HCT116 (cell line): ENCODE measurements around the gene PDSS2. TPM values are rescaled to one million over a fixed set of nuclear protein-coding genes. Genes with fewer than 3 reads are reported as not detected.

Experiments used
- ATAC-seq: fragments of 200-7000 bp; cut with Tn5 transposase; 2 replicates; pipeline ENCODE4 v1.9.1; 2020; ENCODE audit warnings: mild to moderate bottlenecking, moderate library complexity
- BruUV-seq: library from RNA; stranded (reverse); fragments of 400-500 nt; replicated peaks from 2 replicates; lab custom pipeline; 2021; lab: Mats Ljungman, UMichigan
- CTCF ChIA-PET: fragments of 300-600 bp; sonication (Branson Sonifier 250); formaldehyde crosslinking; loops from one replicate; lab custom pipeline; 2021; ENCODE audit warnings: antibody characterized with exemption; lab: Charles Lee
- POLR2A ChIA-PET: fragments of 300-600, 350-600 bp; sonication (Branson Sonifier 250); formaldehyde crosslinking; loops from one replicate; lab custom pipeline; 2021; ENCODE audit warnings: antibody characterized with exemption; lab: Charles Lee
- RAD21 ChIA-PET, 2 experiments: fragments of 300-600 bp; sonication (Branson Sonifier 250); formaldehyde crosslinking; loops; one replicate each; lab custom pipeline; 2023; ENCODE audit warnings: low total read pairs in 2 of 2; ENCODE audit not compliant: uncharacterized antibody in 2 of 2, unreplicated experiment in 2 of 2, low non-redundant PET in 1 of 2; lab: Charles Lee
- DNase-seq: peaks from one replicate; pipeline ENCODE4 v3.0.0-alpha.2; 2010; ENCODE audit warnings: low read depth, low spot score
- H2AFZ ChIP-seq: fragments of 200-600 bp; shearing (Covaris generic), sonication (generic); 2 replicates; pipeline ENCODE4 v1.6.1; 2017; ENCODE audit warnings: low read depth, mixed run types, mixed read lengths, antibody characterized with exemption, low read length; ENCODE audit not compliant: poor library complexity, severe bottlenecking
- H3K27ac ChIP-seq: 2 replicates; pipeline ENCODE4 v1.5.1; 2012; ENCODE audit warnings: low read depth, low read length
- H3K27me3 ChIP-seq: fragments of 200-600 bp; sonication (generic); 2 replicates; pipeline ENCODE4 v1.6.1; 2016; ENCODE audit warnings: mixed run types, low read length, mixed read lengths; ENCODE audit not compliant: insufficient read depth
- H3K36me3 ChIP-seq, 2 experiments: fragments of 200-500 bp in 1 of 2; fragments of 200-600 bp in 1 of 2; sonication (Bioruptor generic) in 1 of 2; sonication (generic) in 1 of 2; 2 replicates each; pipeline versions ENCODE4 v1.5.1 to v1.6.1; 2014 to 2016; ENCODE audit warnings: low read length in 2 of 2, inconsistent platforms in 1 of 2, mixed read lengths in 1 of 2, mixed run types in 1 of 2; ENCODE audit not compliant: insufficient read depth in 2 of 2, control insufficient read depth in 1 of 2
- H3K4me1 ChIP-seq, 2 experiments: fragments of 200-600 bp in 1 of 2; sonication (generic) in 1 of 2; 2 replicates each; pipeline versions ENCODE4 v1.5.1 to v1.6.1; 2012 to 2017; ENCODE audit warnings: low read length in 2 of 2, inconsistent platforms in 1 of 2, mild to moderate bottlenecking in 1 of 2, mixed read lengths in 1 of 2, mixed run types in 1 of 2, moderate library complexity in 1 of 2; ENCODE audit not compliant: insufficient read depth in 2 of 2, control insufficient read depth in 1 of 2
- H3K4me2 ChIP-seq: fragments of 200-600 bp; sonication (generic); 2 replicates; pipeline ENCODE4 v1.6.1; 2017; ENCODE audit warnings: mixed run types, low read length, mixed read lengths
- H3K4me3 ChIP-seq, 2 experiments: fragments of 200-600 bp in 1 of 2; sonication (generic) in 1 of 2; replicated peaks in 1 of 2; 2 replicates each; pipeline ENCODE4 v1.5.1; 2011 to 2016; ENCODE audit warnings: low read length in 2 of 2, control low read depth in 1 of 2, low read depth in 1 of 2, mild to moderate bottlenecking in 1 of 2, mixed read lengths in 1 of 2, mixed run types in 1 of 2
- H3K79me2 ChIP-seq: fragments of 200-600 bp; sonication (generic); 2 replicates; pipeline ENCODE4 v1.6.1; 2017; ENCODE audit warnings: mild to moderate bottlenecking, mixed run types, low read length, moderate library complexity, mixed read lengths; ENCODE audit not compliant: insufficient read depth
- H3K9ac ChIP-seq: fragments of 200-600 bp; sonication (generic); 2 replicates; pipeline ENCODE4 v1.6.1; 2016; ENCODE audit warnings: low read length, mixed read lengths
- H3K9me2 ChIP-seq: fragments of 200-600 bp; sonication (generic), shearing (Covaris generic); 2 replicates; pipeline ENCODE4 v1.6.1; 2017; ENCODE audit warnings: mixed run types, mild to moderate bottlenecking, moderate library complexity; ENCODE audit not compliant: insufficient read depth
- H3K9me3 ChIP-seq, 2 experiments: fragments of 200-500 bp in 1 of 2; fragments of 200-600 bp in 1 of 2; sonication (Bioruptor generic) in 1 of 2; sonication (generic) in 1 of 2; 2 replicates each; pipeline ENCODE4 v1.6.1; 2014 to 2017; ENCODE audit warnings: low read length in 2 of 2, mixed read lengths in 2 of 2, inconsistent platforms in 1 of 2, low read depth in 1 of 2, mild to moderate bottlenecking in 1 of 2, mixed run types in 1 of 2, moderate library complexity in 1 of 2; ENCODE audit not compliant: control insufficient read depth in 1 of 2, insufficient read depth in 1 of 2
- H4K20me1 ChIP-seq: fragments of 200-600 bp; sonication (generic), shearing (Covaris generic); 2 replicates; pipeline ENCODE4 v1.6.1; 2017; ENCODE audit warnings: mixed run types, mild to moderate bottlenecking, moderate library complexity; ENCODE audit not compliant: insufficient read depth
- ATF3 ChIP-seq: IDR thresholded peaks from 2 replicates; pipeline ENCODE4 v1.6.1; 2012
- CBX3 ChIP-seq: IDR thresholded peaks from 2 replicates; pipeline ENCODE4 v1.6.1; 2012; ENCODE audit warnings: low read depth
- EGR1 ChIP-seq: IDR thresholded peaks from 2 replicates; pipeline ENCODE4 v1.6.1; 2012; ENCODE audit warnings: low read depth
- ELF1 ChIP-seq: IDR thresholded peaks from 2 replicates; pipeline ENCODE4 v1.6.1; 2012; ENCODE audit warnings: low read depth, borderline replicate concordance
- EZH2 ChIP-seq: fragments of 200-600 bp; sonication (generic); IDR thresholded peaks from 2 replicates; pipeline ENCODE4 v1.6.1; 2017; ENCODE audit warnings: antibody characterized with exemption, mixed run types
- EZH2phosphoT487 ChIP-seq: fragments of 200-600 bp; IDR thresholded peaks from 2 replicates; pipeline ENCODE4 v1.6.1; 2018; ENCODE audit warnings: antibody characterized with exemption, borderline replicate concordance
- FOSL1 ChIP-seq: IDR thresholded peaks from 2 replicates; pipeline ENCODE4 v1.6.1; 2012; ENCODE audit warnings: low read depth
- JUND ChIP-seq: IDR thresholded peaks from 2 replicates; pipeline ENCODE4 v1.6.1; 2012
- MAX ChIP-seq: IDR thresholded peaks from 2 replicates; pipeline ENCODE4 v1.6.1; 2012
- RAD21 ChIP-seq: IDR thresholded peaks from 2 replicates; pipeline ENCODE4 v1.6.1; 2012; ENCODE audit warnings: low read depth, mild to moderate bottlenecking
- SP1 ChIP-seq: IDR thresholded peaks from 2 replicates; pipeline ENCODE4 v1.6.1; 2012; ENCODE audit warnings: low read depth
- SRF ChIP-seq: IDR thresholded peaks from 2 replicates; pipeline ENCODE4 v1.6.1; 2012; ENCODE audit warnings: low read depth
- TCF7L2 ChIP-seq: IDR thresholded peaks from 2 replicates; pipeline ENCODE4 v1.7.0; 2011; ENCODE audit warnings: borderline replicate concordance, inconsistent platforms; ENCODE audit not compliant: insufficient read depth, insufficient read length; ENCODE audit errors: extremely low read depth
- ZBTB33 ChIP-seq: IDR thresholded peaks from 2 replicates; pipeline ENCODE4 v1.6.1; 2011; ENCODE audit warnings: mild to moderate bottlenecking, low read length, moderate library complexity; ENCODE audit not compliant: insufficient replicate concordance; ENCODE audit errors: extremely low read depth
- ZNF274 ChIP-seq: fragments of 200-500 bp; sonication (Bioruptor generic); IDR thresholded peaks from 2 replicates; pipeline ENCODE4 v1.6.1; 2014; ENCODE audit warnings: mild to moderate bottlenecking, low read depth, low read length, inconsistent platforms
- intact Hi-C: fragments of 100-400 bp; cut with micrococcal nuclease; formaldehyde crosslinking; loops from 2 replicates; pipeline ENCODE4 v1.10.0; 2022
- total RNA-seq: library from RNA; stranded (reverse); gene quantifications from one replicate; pipeline ENCODE4 v1.2.1, GENCODE V29; 2021; ENCODE audit not compliant: unreplicated experiment

Gene PDSS2
- total RNA-seq, 1 experiment from 2014 or later, result 12.2 TPM

GRCh38 chr6:107267634-107268033 is 191.7 kb downstream of the PDSS2 start:
- Histone ChIP-seq H3K79me2 (no peaks in the 10 kb centered on the region), H2AFZ (no peak overlapping the region), H3K9ac (no peak overlapping the region), H3K27me3 (no peaks in the 10 kb centered on the region), H4K20me1 (no peaks in the 10 kb centered on the region), H3K4me2 (no peak overlapping the region), H3K36me3 (no peaks in the 10 kb centered on the region), H3K27ac (no peak overlapping the region), H3K9me3 (no peaks in the 10 kb centered on the region), H3K4me1 (no peaks in the 10 kb centered on the region), H3K9me2 (no peaks in the 10 kb centered on the region), H3K4me3 (no peak overlapping the region)
- TF ChIP-seq SP1 (no peak), ELF1 (no peak), EZH2phosphoT487 (no peak), JUND (no peak), ATF3 (no peak)
- ChIA-PET RAD21 (no interaction called here), CTCF (no interaction called here), POLR2A (no interaction called here)
- BruUV-seq, result no TSS peak
- intact Hi-C loops, result no loop called here
- ATAC-seq (no peak), DNase-seq (no peak)

- Histone ChIP-seq H3K4me1 (no peaks in the 10 kb centered on the region), H3K79me2 (no peaks in the 10 kb centered on the region), H3K9me2 (no peaks in the 10 kb centered on the region), H4K20me1 (no peaks in the 10 kb centered on the region), H3K9me3 (no peaks in the 10 kb centered on the region), H3K27me3 (no peaks in the 10 kb centered on the region)
- ChIA-PET POLR2A (no interaction called here), RAD21 (no interaction called here)
- no TSS peak for BruUV-seq
- TF ChIP-seq SRF, result no peak
- no peak for TF ChIP-seq ZBTB33
- no peak for TF ChIP-seq EGR1
- no peak for TF ChIP-seq CBX3
- no peak for TF ChIP-seq MAX
- TF ChIP-seq ATF3, result no peak
- no peak for TF ChIP-seq EZH2
- TF ChIP-seq FOSL1, result no peak
- TF ChIP-seq ZNF274, result no peak
- TF ChIP-seq TCF7L2, result no peak
- no peak for TF ChIP-seq RAD21
- TF ChIP-seq, all 23 proteins: peak for 0
- ATAC-seq, result no peak
- H2AFZ ChIP-seq, result no peak overlapping the region
- H3K4me2 ChIP-seq, result no peak overlapping the region
- no peaks in the 10 kb centered on the region for H3K36me3 ChIP-seq
- no peak overlapping the region for H3K9ac ChIP-seq
- CTCF ChIA-PET, result interaction anchor here (0.6 kb wide), 1 partner anchor 931 kb away, joined by 3 read pairs; no protein-coding TSS in a partner anchor
- no peak overlapping the region for H3K4me3 ChIP-seq
- H3K27ac ChIP-seq, result no peak overlapping the region
- no peak for DNase-seq
- intact Hi-C loops, result no loop called here
Measured at GRCh38 chr6:107267006-107267405, 192.4 kb downstream of the PDSS2 start.
